Amniotic epithelial cell (primary cell): Measurements from ENCODE around the gene HK2.
A peak's percentile ranks its signal among the peaks of the same experiment; 100 is the strongest.
"Not testable (repeated sequence)": the region's sequence is repeated elsewhere in the genome, so short reads cannot be mapped to it uniquely, and the experiment has no call there.

Source experiments
- DNase-seq: peaks from one replicate; pipeline ENCODE4 v3.0.0-alpha.2; 2010; ENCODE audit warnings: low read depth

Gene HK2

DNA sequence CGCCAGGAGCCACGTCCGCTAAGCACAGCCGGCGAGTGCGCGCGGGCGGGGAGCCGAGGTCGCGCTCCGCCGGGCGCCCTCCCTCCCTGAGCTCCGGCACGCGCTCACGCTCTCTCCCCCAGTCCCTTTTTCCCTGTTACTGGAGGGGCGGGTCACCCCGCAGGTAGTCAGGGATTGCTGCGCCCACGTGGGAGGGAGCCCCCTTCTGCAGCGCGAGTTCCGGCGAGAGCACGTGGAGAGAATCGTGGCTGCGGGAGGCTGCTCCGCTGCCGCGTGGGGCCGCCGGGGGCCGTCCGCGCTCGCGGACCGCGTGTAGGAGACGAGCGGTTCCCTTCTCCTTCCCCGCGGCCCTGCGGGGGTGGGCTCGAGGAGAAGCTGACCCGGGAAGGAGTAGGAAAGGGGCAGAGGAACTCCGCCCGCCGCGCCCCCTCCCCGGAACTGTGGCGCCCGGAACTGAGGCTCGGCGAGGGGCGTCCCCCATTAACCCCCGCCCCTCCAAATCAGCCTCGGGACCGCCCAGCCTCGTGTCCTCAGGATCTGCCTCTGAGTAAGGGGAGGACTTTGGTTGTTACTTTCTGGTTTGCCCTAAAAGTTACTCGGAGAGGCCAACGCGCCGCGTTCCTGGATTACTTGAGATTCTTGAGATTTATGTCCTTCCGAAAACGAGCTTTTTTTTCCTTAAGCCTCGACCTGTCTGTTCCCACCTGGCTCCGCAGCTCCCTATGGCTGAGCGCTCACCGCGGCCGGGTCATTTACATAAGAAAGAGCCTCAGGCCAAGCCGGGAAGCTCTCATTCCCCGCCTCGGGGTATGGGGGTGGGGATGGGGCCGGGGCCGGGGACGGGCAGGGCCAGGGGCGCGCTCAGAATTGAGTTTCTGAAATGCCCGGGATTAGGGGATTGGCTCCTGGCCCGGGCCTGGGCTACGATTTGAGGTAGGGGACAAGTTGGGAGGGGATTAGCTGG, 1.1 kb downstream of the HK2 start:
- DNase-seq, result no peak

DNA sequence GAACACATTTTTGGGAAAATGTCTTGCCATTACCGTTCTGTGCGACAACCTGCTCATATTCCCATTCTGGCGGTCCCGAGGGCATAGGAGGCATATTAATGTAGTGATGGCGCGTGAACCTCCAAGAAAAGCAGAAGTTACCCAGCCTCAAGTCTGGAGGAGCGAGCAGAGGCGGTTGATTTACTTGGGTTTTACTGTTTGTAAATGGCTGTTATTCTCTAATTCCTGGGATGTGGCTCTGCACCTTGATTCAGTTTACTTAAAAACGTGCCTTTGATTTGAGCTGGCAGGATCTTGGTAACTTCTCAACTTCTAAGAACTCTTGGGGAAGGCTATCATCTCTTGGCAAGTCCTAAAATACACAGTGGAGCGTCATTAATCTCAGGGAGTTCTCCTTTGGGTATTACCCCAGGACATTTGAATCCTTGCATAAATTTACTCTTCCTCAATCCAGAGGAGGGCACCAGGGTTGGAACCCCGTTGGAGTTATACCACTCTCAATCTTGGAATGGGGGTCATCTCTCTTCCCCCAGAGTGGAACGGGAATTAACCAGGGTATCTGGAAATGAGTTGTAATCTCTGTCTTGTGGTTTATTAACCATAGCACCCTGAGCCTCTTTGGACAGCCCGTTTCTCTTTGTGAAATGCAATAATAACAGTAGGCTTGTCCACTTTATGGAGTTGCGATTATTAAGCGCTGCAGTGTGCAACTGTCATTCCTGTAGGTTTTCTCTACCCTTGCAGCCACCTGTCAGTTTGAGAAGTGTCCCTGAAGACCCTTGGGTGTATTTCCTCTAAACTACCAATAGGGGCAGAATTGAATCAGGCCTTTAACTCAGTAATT, 2.1 kb downstream of the HK2 start:
- DNase-seq, result no peak

GRCh38 chr2:74836675-74837401, 2.9 kb downstream of the HK2 start:
- DNase-seq, result no peak

GRCh38 chr2:74841641-74842040, 7.7 kb downstream of the HK2 start:
- DNase-seq, result no peak

DNA sequence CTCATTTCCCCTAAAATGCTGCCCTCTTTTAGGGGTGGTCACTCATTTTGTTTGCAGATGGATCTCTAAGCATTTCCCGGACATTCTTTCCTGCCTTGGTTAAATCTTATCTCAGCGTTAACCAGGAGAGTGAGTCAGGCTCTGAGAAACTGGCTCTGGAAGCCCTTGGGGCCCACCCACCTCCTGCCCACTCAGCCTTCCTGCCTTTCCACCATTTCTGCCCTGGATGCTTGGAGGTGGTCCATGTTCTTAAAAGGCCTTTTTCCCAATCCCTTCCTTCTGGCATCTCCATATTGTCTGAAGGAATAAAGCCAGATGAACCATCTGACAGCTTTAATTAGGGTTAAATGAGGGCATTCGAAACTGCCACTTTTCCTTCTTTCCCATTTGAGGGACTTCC, 9.5 kb downstream of the HK2 start:
- peak; percentile 88 for DNase-seq

DNA sequence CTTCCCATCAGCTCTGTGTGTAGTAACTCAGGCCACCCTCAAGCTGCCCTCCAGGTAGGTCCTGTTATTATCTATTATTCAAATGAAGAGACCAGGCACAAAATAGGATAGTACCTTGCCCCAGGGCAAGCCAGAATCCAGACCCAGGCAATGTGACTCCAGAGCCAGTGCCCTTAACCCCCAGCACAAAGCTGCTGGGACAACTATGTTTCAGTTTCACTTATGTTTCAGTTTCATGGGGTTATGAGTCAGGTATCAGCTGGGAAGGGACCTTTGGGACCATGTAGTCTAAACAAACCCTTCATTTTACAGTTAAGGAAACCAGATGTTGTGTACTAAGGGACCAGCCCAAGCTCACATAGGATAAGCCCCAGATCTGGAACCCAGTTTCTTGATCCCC, 10.0 kb downstream of the HK2 start:
- DNase-seq, result peak; percentile 74

DNA sequence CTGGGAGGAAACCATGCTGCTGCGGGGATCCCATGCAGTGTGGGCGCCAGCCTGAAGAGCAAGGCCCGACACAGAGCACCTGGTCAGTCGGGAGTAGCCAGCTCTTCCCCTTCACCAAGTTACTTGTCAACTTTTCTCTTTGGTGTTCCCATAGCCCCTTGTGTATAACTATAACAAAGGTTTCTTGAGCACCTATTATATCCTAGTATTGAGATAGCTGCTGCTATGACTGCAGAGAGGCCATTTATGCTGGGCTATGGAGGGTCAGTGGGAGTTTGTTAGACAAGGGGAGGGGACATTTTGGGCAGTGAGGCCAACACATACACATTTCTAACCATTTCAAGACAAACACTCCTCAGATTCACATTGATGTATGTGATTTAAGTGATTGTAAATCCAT, 10.8 kb downstream of the HK2 start:
- DNase-seq, result no peak

DNA sequence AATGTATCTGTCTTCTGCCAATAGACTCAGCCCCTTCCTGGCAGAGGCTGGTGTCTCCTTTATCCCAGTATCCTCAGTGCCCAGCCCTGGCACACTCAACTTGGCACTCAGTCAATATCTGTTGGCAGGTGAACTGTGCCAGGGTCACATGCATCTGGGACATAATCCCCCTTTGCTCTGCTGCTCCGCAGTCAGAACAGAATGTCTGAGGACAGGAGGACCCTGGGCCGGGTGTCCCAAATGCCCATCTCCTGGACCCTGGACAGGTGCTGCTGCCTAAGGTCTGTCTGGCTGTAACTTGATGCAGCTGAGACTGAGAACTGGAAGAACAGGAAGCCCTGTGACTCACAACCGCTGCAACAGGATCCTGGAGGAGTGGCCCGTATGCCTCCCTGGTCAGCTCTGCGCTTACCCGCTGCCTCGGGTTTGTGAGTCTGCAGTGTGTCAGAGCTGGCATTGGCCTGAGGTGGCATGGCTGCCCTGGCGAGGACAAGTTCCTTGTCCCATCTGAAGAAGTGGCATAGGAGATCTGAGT, 11.4 kb downstream of the HK2 start:
- peak; percentile 93 for DNase-seq

DNA sequence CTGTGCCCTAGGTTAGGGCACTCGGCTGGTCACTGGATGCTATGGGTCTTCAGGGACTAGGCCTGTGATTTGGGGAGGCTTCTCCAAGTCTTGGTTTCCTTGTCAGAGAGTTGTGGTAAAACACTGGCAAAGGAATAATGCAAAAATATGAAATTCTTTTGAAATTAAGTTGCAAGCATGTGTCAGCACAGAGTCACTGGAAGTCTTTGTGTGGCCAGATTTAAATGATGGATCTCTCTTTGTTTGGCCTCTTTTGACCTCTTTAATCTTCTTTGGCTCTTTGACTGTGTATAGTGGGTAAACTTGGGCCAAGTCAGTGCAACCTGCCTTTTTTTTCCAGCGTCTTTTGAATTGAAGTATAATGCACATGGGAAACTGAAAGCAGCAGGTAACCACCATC, 12.1 kb downstream of the HK2 start:
- DNase-seq, result peak; percentile 81

DNA sequence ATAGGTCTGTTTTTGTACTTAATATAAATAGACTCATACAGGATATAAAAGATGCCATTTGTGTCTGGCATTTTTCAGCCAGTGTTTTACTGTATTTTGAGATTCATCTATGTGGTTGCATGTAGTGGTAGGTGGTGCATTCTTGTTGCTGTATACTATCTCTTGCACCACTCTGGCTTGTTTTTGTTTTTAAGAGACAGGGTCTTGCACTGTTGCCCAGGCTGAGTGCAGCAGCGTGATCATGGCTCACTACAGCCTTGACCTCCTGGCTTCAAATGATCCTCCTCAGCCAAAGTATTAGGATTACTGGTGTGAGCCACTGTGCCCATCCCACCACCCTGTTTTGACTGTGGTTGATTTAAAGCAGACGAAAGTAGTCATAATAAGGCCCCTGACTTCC, 12.6 kb downstream of the HK2 start:
- peak; percentile 63 for DNase-seq

GRCh38 chr2:74847070-74847858, 13.3 kb downstream of the HK2 start:
- DNase-seq, result no peak

DNA sequence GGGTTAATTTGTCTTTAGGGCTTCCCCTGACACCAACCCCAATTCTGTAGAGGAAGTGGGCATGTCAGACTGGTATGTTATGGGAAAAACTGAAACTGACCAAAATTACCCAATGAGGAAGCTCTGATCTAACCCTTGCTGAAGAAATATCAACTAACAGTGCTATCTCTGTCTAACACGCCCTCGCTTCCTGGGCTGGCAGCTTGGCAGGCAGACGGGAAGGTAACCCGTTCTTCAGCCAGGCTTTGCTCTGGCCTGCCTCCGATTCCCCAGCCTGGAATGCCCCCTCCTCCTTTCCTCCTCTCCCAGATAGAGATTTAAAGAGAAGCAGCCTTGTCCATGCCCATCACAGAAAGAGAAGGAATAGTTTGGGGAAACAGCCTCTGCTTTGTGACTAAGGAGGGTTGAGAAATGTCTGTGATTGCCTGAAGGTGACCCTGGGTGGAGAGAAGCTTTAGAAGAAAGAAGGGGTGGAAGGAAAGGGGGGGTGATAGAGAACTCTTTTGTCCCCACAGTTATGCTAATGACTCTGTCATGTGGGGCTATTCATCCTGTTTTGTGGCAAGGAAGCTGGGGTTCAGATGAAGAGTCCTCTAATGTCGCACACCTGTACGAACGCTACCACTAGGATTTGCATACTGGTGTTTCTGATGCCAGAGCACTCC, 15.4 kb downstream of the HK2 start:
- DNase-seq, result peak; percentile 86

GRCh38 chr2:74850496-74851190, 16.7 kb downstream of the HK2 start:
- DNase-seq, result no peak

DNA sequence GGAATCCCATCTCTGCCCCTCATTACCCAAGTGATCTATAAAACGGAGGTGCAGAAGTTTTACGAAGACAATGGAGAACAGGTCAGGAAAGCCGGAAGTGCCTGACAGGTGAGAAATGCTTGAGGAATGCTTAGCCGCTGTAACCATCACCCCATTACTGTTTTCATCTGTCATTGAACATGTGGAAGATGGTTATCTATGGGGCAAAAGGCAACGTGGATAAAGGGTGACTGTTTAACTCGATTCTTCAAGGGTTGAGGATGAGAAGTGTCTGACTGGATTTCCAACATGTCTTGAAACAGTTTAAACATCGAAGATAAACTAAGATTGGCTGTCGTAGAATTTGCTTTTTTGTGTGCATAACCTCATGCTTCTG, 17.3 kb downstream of the HK2 start:
- peak; percentile 78 for DNase-seq

- DNase-seq, result not testable (repeated sequence)
These were observed 19.4 kb downstream of the HK2 start for GRCh38 chr2:74853360-74853759.

GRCh38 chr2:74854401-74854800, 20.5 kb downstream of the HK2 start:
- no peak for DNase-seq

DNA sequence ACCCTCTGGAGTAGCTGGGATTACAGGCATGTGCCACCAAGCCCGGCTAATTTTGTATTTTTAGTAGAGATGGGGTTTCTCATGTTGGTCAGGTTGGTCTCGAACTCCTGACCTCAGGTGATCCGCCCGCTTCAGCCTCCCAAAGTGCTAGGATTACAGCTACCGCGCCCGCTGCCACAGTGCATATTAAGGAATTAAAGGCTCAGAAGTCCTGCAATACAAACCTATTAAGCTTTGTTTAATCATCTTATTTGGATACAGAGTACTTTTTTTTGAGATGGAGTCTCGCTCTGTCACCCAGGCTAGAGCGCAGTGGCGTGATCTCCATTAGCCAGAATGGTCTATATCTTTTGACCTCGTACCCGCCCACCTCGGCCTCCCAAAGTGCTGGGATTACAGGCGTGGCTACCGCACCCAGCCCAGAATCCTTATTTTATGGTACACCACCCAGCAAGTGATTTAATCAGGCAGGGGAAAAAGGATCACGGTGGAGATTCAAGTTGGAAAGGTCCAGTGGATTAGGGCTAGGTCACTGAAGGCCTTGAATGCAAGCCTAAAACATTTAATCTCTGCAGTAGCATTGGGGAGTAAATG, 21.3 kb downstream of the HK2 start:
- DNase-seq, result not testable (repeated sequence)

GRCh38 chr2:74856004-74856578, 22.2 kb downstream of the HK2 start:
- no peak for DNase-seq

GRCh38 chr2:74856599-74856998, 22.7 kb downstream of the HK2 start:
- DNase-seq, result no peak
